ENCODE measurements around the gene SORCS2. TPM values are rescaled to one million over a fixed set of nuclear protein-coding genes. Genes with fewer than 3 reads are reported as not detected.

Gene SORCS2
- total and polyA plus RNA-seq, 12 donors, result 0.67 to 15.5 (median 1.3) TPM

- H3K36me3 ChIP-seq (replicated peaks in 1 of 2), result no peaks in the 10 kb centered on the region
- no peak overlapping the region for H3K27ac ChIP-seq
- H3K9me3 ChIP-seq (replicated peaks in 1 of 3), result no peaks in the 10 kb centered on the region
- H3K4me1 ChIP-seq (replicated peaks in 1 of 2), result no peaks in the 10 kb centered on the region
- intact Hi-C loops (cut with DNase I), result no loop called here
- H3K4me3 ChIP-seq, result no peak overlapping the region
- no peak for TF ChIP-seq POLR2A (IDR thresholded peaks at IDR 0.05)
- TF ChIP-seq, protein P1, sequence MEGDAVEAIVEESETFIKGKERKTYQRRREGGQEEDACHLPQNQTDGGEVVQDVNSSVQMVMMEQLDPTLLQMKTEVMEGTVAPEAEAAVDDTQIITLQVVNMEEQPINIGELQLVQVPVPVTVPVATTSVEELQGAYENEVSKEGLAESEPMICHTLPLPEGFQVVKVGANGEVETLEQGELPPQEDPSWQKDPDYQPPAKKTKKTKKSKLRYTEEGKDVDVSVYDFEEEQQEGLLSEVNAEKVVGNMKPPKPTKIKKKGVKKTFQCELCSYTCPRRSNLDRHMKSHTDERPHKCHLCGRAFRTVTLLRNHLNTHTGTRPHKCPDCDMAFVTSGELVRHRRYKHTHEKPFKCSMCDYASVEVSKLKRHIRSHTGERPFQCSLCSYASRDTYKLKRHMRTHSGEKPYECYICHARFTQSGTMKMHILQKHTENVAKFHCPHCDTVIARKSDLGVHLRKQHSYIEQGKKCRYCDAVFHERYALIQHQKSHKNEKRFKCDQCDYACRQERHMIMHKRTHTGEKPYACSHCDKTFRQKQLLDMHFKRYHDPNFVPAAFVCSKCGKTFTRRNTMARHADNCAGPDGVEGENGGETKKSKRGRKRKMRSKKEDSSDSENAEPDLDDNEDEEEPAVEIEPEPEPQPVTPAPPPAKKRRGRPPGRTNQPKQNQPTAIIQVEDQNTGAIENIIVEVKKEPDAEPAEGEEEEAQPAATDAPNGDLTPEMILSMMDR (IDR thresholded peaks at IDR 0.05), result no peak
- no peaks in the 10 kb centered on the region for H3K27me3 ChIP-seq
- WGBS, 4 donors, result 81 to 90% (median 83%) methylated on average over 13 to 14 of the region's 14 CpGs
- no peak for DNase-seq
Observed at GRCh38 chr4:7481227-7481626, 288.9 kb downstream of the SORCS2 start.

DNA sequence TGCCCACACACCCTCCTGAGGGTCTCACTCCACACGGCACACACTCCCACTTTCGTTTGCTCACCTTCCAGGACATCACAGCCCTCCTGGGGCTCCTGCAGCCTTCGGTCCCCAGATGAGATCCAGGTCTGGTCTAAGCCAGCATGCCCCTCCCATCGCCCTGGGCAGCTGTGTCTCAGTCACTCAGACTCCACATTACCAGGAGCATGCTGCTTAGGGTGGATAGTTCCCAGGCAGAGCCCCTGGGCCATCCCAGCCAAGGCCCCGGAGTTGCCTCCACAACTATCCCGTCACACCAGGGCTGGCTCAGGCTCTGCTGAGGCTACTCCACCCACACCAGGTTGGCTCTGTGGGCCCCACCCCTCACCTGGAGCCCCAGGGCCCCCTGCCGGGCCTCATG, 292.8 kb downstream of the SORCS2 start:
- no peaks in the 10 kb centered on the region for H3K9me3 ChIP-seq (replicated peaks in 1 of 3)
- H3K4me3 ChIP-seq, result no peak overlapping the region
- no peaks in the 10 kb centered on the region for H3K4me1 ChIP-seq (replicated peaks in 1 of 2)
- TF ChIP-seq, protein P1 (IDR thresholded peaks at IDR 0.05), result no peak
- TF ChIP-seq POLR2A (IDR thresholded peaks at IDR 0.05), result no peak
- H3K36me3 ChIP-seq (replicated peaks in 1 of 2), result no peaks in the 10 kb centered on the region
- intact Hi-C loops (cut with DNase I), result no loop called here
- DNase-seq, result no peak
- WGBS, 4 donors, result 57 to 76% (median 67%) methylated on average over 4 to 7 of the region's 7 CpGs
- H3K27me3 ChIP-seq, result no peaks in the 10 kb centered on the region
- H3K27ac ChIP-seq, result no peak overlapping the region

DNA sequence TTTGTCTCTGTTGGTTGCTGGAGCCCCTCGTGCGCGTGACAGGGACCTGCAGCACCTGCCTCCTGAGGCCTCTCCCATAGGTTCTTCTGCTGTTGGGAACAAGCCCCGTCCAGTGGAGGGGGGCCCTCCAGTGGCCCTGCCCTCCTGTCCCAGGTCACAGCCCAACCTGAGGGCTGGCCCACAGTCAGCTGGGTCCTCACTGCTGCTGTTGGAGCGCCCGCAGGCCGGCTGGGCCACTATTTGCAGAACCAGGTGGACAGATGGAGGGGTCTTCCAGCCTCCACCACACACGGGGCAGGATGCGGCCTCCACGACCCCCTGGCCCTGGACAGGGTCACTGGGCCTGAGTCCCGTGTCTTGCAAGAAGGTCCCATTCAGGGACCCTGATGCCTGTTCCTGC, 293.8 kb downstream of the SORCS2 start:
- Histone ChIP-seq H3K9me3 (replicated peaks in 1 of 3) (no peaks in the 10 kb centered on the region), H3K36me3 (replicated peaks in 1 of 2) (no peaks in the 10 kb centered on the region), H3K4me3 (no peak overlapping the region), H3K27me3 (no peaks in the 10 kb centered on the region), H3K4me1 (replicated peaks in 1 of 2) (no peaks in the 10 kb centered on the region), H3K27ac (no peak overlapping the region)
- 71 to 100% (median 90%) methylated on average over 3 to 11 of the region's 11 CpGs for WGBS, 4 donors
- intact Hi-C loops (cut with DNase I), result no loop called here
- DNase-seq, result no peak
- no peak for TF ChIP-seq POLR2A (IDR thresholded peaks at IDR 0.05)
- TF ChIP-seq, protein P1 (IDR thresholded peaks at IDR 0.05), result no peak

GRCh38 chr4:7487502-7487901, 295.2 kb downstream of the SORCS2 start:
- no peak overlapping the region for H3K27ac ChIP-seq
- 60 to 76% (median 74%) methylated on average over 8 to 10 of the region's 10 CpGs for WGBS, 4 donors
- TF ChIP-seq, protein P1 (IDR thresholded peaks at IDR 0.05), result no peak
- TF ChIP-seq POLR2A (IDR thresholded peaks at IDR 0.05), result no peak

More at GRCh38 chr4:7487502-7487901, 295.2 kb downstream of the SORCS2 start:
- H3K36me3 ChIP-seq (replicated peaks in 1 of 2), result no peaks in the 10 kb centered on the region
- no peak for DNase-seq
- intact Hi-C loops (cut with DNase I), result no loop called here
- no peaks in the 10 kb centered on the region for H3K4me1 ChIP-seq (replicated peaks in 1 of 2)
- H3K4me3 ChIP-seq, result no peak overlapping the region
- H3K9me3 ChIP-seq (replicated peaks in 1 of 3), result no peaks in the 10 kb centered on the region
- H3K27me3 ChIP-seq, result no peaks in the 10 kb centered on the region
